ENCODE data around the gene FNIP2. TPM values are rescaled to one million over a fixed set of nuclear protein-coding genes. Genes with fewer than 3 reads are reported as not detected.
"Not testable (repeated sequence)": the region's sequence is repeated elsewhere in the genome, so short reads cannot be mapped to it uniquely, and the experiment has no call there.

Gene FNIP2
- total and polyA plus RNA-seq, 9 donors, result 8.8 to 18.5 (median 13.3) TPM

GRCh38 chr4:158739600-158739999 is 29.2 kb upstream of the FNIP2 start:
- no peak overlapping the region for H3K4me3 ChIP-seq (ENCODE audit: low read length)
- H3K4me1 ChIP-seq (ENCODE audit: control insufficient read depth, insufficient read depth, low read length), result no peaks in the 10 kb centered on the region
- DNase-seq, result no peak
- H3K9me3 ChIP-seq (replicated peaks; ENCODE audit: control insufficient read depth, low read depth, low read length), result no peaks in the 10 kb centered on the region
- H3K27me3 ChIP-seq (ENCODE audit: control insufficient read depth, insufficient read depth, low read length), result no peaks in the 10 kb centered on the region
- WGBS (ENCODE audit: insufficient coverage), result 57% methylated on average over 1 of the region's 2 CpGs
- H3K36me3 ChIP-seq (ENCODE audit: control insufficient read depth, insufficient read depth, low read length), result no peaks in the 10 kb centered on the region
- no peak overlapping the region for H3K27ac ChIP-seq (ENCODE audit: low read length)

- H3K4me3 ChIP-seq (ENCODE audit: low read length), result no peak overlapping the region
- H3K36me3 ChIP-seq (ENCODE audit: control insufficient read depth, insufficient read depth, low read length), result no peaks in the 10 kb centered on the region
- no peaks in the 10 kb centered on the region for H3K4me1 ChIP-seq (ENCODE audit: control insufficient read depth, insufficient read depth, low read length)
- H3K9me3 ChIP-seq (replicated peaks; ENCODE audit: control insufficient read depth, low read depth, low read length), result no peaks in the 10 kb centered on the region
- no peaks in the 10 kb centered on the region for H3K27me3 ChIP-seq (ENCODE audit: control insufficient read depth, insufficient read depth, low read length)
- WGBS (ENCODE audit: insufficient coverage), result no CpG with 5 or more reads among the region's 3 CpGs
- H3K27ac ChIP-seq (ENCODE audit: low read length), result no peak overlapping the region
- no peak for DNase-seq
These were observed 27.4 kb upstream of the FNIP2 start for GRCh38 chr4:158741326-158742021.

- H3K36me3 ChIP-seq (ENCODE audit: control insufficient read depth, insufficient read depth, low read length); H3K27ac ChIP-seq (ENCODE audit: low read length); H3K9me3 ChIP-seq (replicated peaks; ENCODE audit: control insufficient read depth, low read depth, low read length); H3K27me3 ChIP-seq (ENCODE audit: control insufficient read depth, insufficient read depth, low read length); H3K4me3 ChIP-seq (ENCODE audit: low read length); DNase-seq; H3K4me1 ChIP-seq (ENCODE audit: control insufficient read depth, insufficient read depth, low read length): not testable (repeated sequence)
- WGBS (ENCODE audit: insufficient coverage), result no CpG with 5 or more reads among the region's 31 CpGs
These were observed 22.3 kb upstream of the FNIP2 start for GRCh38 chr4:158746537-158746936.

GRCh38 chr4:158750379-158750778 is 18.4 kb upstream of the FNIP2 start:
- no peak overlapping the region for H3K27ac ChIP-seq (ENCODE audit: low read length)
- no CpG with 5 or more reads among the region's 3 CpGs for WGBS (ENCODE audit: insufficient coverage)
- H3K36me3 ChIP-seq (ENCODE audit: control insufficient read depth, insufficient read depth, low read length), result no peaks in the 10 kb centered on the region
- no peaks in the 10 kb centered on the region for H3K4me1 ChIP-seq (ENCODE audit: control insufficient read depth, insufficient read depth, low read length)
- H3K27me3 ChIP-seq (ENCODE audit: control insufficient read depth, insufficient read depth, low read length), result no peaks in the 10 kb centered on the region
- DNase-seq, result peak; percentile 75
- H3K4me3 ChIP-seq (ENCODE audit: low read length), result no peak overlapping the region
- no peaks in the 10 kb centered on the region for H3K9me3 ChIP-seq (replicated peaks; ENCODE audit: control insufficient read depth, low read depth, low read length)

GRCh38 chr4:158754385-158755180 is 14.2 kb upstream of the FNIP2 start:
- WGBS (ENCODE audit: insufficient coverage), result no CpG with 5 or more reads among the region's 5 CpGs
- no peak for DNase-seq
- Histone ChIP-seq H3K4me3 (ENCODE audit: low read length) (no peak overlapping the region), H3K27ac (ENCODE audit: low read length) (no peak overlapping the region), H3K4me1 (ENCODE audit: control insufficient read depth, insufficient read depth, low read length) (no peaks in the 10 kb centered on the region), H3K9me3 (replicated peaks; ENCODE audit: control insufficient read depth, low read depth, low read length) (no peaks in the 10 kb centered on the region), H3K27me3 (ENCODE audit: control insufficient read depth, insufficient read depth, low read length) (no peaks in the 10 kb centered on the region), H3K36me3 (ENCODE audit: control insufficient read depth, insufficient read depth, low read length) (no peaks in the 10 kb centered on the region)

GRCh38 chr4:158755819-158756218 is 13.0 kb upstream of the FNIP2 start:
- H3K27me3 ChIP-seq (ENCODE audit: control insufficient read depth, insufficient read depth, low read length); H3K27ac ChIP-seq (ENCODE audit: low read length); H3K4me1 ChIP-seq (ENCODE audit: control insufficient read depth, insufficient read depth, low read length); H3K9me3 ChIP-seq (replicated peaks; ENCODE audit: control insufficient read depth, low read depth, low read length); H3K36me3 ChIP-seq (ENCODE audit: control insufficient read depth, insufficient read depth, low read length); H3K4me3 ChIP-seq (ENCODE audit: low read length); DNase-seq: not testable (repeated sequence)
- 88% methylated on average over 3 of the region's 7 CpGs for whole genome bisulfite sequencing (ENCODE audit: insufficient coverage)

- DNase-seq, result no peak
- Histone ChIP-seq H3K36me3 (ENCODE audit: control insufficient read depth, insufficient read depth, low read length) (no peaks in the 10 kb centered on the region), H3K4me3 (ENCODE audit: low read length) (no peak overlapping the region), H3K9me3 (replicated peaks; ENCODE audit: control insufficient read depth, low read depth, low read length) (no peaks in the 10 kb centered on the region), H3K4me1 (ENCODE audit: control insufficient read depth, insufficient read depth, low read length) (no peaks in the 10 kb centered on the region), H3K27me3 (ENCODE audit: control insufficient read depth, insufficient read depth, low read length) (no peaks in the 10 kb centered on the region), H3K27ac (ENCODE audit: low read length) (no peak overlapping the region)
These were observed 12.2 kb upstream of the FNIP2 start for GRCh38 chr4:158756588-158756987.

GRCh38 chr4:158758142-158758541 is 10.7 kb upstream of the FNIP2 start:
- DNase-seq, result no peak
- Histone ChIP-seq H3K27ac (ENCODE audit: low read length) (no peak overlapping the region), H3K27me3 (ENCODE audit: control insufficient read depth, insufficient read depth, low read length) (no peaks in the 10 kb centered on the region), H3K9me3 (replicated peaks; ENCODE audit: control insufficient read depth, low read depth, low read length) (no peaks in the 10 kb centered on the region), H3K4me3 (ENCODE audit: low read length) (no peak overlapping the region), H3K36me3 (ENCODE audit: control insufficient read depth, insufficient read depth, low read length) (no peaks in the 10 kb centered on the region), H3K4me1 (ENCODE audit: control insufficient read depth, insufficient read depth, low read length) (no peaks in the 10 kb centered on the region)
- no CpG with 5 or more reads among the region's 4 CpGs for WGBS (ENCODE audit: insufficient coverage)

GRCh38 chr4:158758703-158759102 is 10.1 kb upstream of the FNIP2 start:
- no peaks in the 10 kb centered on the region for H3K9me3 ChIP-seq (replicated peaks; ENCODE audit: control insufficient read depth, low read depth, low read length)
- WGBS (ENCODE audit: insufficient coverage), result 100% methylated on average over 3 of the region's 4 CpGs
- H3K27me3 ChIP-seq (ENCODE audit: control insufficient read depth, insufficient read depth, low read length), result no peaks in the 10 kb centered on the region
- H3K4me1 ChIP-seq (ENCODE audit: control insufficient read depth, insufficient read depth, low read length), result no peaks in the 10 kb centered on the region
- DNase-seq, result no peak
- H3K27ac ChIP-seq (ENCODE audit: low read length), result no peak overlapping the region
- H3K4me3 ChIP-seq (ENCODE audit: low read length), result no peak overlapping the region
- H3K36me3 ChIP-seq (ENCODE audit: control insufficient read depth, insufficient read depth, low read length), result no peaks in the 10 kb centered on the region

GRCh38 chr4:158759539-158759938 is 9.3 kb upstream of the FNIP2 start:
- WGBS (ENCODE audit: insufficient coverage), result 91% methylated on average over 16 of the region's 20 CpGs

More at GRCh38 chr4:158759539-158759938, 9.3 kb upstream of the FNIP2 start:
- not testable (repeated sequence) for H3K36me3 ChIP-seq (ENCODE audit: control insufficient read depth, insufficient read depth, low read length); H3K27me3 ChIP-seq (ENCODE audit: control insufficient read depth, insufficient read depth, low read length); DNase-seq; H3K27ac ChIP-seq (ENCODE audit: low read length); H3K4me1 ChIP-seq (ENCODE audit: control insufficient read depth, insufficient read depth, low read length); H3K4me3 ChIP-seq (ENCODE audit: low read length); H3K9me3 ChIP-seq (replicated peaks; ENCODE audit: control insufficient read depth, low read depth, low read length)
